NAMALWA (cell line): Measurements from ENCODE around the gene ZBTB38.

Experiments
- DNase-seq: peaks from one replicate; pipeline ENCODE4 v3.0.0-alpha.2; 2015; ENCODE audit warnings: low spot score

ZBTB38 gene

DNA sequence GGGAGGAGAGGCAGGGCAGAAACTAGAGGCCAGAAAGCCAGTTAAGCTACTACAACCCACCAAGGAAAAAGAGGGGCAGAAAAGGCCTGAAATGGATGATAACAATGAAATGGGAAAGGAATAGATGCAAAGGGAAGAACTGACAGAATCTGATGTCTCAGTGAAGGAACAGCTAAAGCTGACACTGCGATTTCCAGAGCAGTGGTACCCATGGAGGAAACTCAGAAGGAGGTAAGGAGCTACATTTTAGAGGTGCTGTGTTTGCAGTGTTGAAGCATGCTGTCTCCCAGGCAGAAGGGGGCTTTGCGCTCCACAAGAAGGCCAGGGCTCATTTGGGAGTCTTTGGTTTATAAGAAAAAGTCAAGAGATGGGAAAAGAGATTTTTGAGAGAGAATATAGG is 38.0 kb downstream of the ZBTB38 start:
- no peak for DNase-seq

DNA sequence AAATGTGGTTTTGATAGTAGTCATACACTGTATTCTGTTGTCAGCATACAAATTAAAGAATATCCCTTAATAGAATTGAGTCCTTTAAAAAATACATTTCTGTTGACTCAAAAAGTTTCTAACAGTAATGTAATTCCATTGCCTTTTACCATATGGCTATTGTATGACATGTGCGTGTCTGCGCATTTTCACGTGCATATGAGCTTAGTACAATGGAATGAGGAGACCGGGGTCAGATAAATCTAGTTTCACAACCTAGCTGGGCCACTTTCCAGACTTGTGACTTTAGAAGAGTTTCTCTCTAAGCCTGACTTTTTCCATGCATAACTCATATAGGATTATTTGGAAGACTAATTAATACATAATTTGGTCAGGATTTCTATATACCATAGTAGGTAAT is 38.7 kb downstream of the ZBTB38 start:
- no peak for DNase-seq

DNA sequence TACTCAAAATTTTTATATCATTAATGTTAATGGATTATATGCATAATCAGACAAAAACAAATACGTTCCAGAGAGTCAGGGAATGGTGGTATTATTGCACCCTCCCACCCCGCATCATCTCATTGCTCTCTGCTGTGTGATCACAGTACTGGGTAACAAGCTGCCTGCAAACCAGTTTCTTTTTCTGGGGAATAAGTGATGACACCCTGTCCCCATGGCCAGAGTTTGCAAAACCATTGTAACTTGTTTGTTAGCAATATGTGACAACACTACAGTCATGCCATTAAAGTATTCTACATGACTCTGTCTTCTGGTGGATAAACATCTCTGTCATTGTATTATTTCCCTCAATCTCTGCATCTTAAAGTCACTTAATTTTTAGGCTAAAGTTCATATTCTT is 39.5 kb downstream of the ZBTB38 start:
- no peak for DNase-seq

- DNase-seq = no peak
Observed at GRCh38 chr3:141408596-141408995, 40.3 kb downstream of the ZBTB38 start.

DNA sequence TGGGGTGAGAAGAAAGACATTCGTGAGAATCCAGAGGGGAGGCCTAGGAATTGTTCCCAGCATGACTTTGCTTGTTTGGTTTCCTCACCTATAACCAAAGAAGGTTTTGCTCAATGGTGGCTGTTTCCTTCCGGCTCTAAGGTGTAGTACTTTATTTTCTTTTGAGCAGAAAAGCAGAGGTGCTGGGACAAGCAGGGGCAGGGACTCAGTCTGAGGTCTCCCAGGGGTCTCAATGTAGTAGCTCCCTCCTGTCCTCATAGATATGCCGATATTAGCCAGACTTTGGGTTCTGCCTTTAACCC is 41.6 kb downstream of the ZBTB38 start:
- DNase-seq = no peak

GRCh38 chr3:141410408-141410807 is 42.1 kb downstream of the ZBTB38 start:
- no peak for DNase-seq

- DNase-seq = no peak
Observed at GRCh38 chr3:141410846-141411245, 42.5 kb downstream of the ZBTB38 start.

- DNase-seq = no peak
Observed at GRCh38 chr3:141411251-141411771, 43.0 kb downstream of the ZBTB38 start.

DNA sequence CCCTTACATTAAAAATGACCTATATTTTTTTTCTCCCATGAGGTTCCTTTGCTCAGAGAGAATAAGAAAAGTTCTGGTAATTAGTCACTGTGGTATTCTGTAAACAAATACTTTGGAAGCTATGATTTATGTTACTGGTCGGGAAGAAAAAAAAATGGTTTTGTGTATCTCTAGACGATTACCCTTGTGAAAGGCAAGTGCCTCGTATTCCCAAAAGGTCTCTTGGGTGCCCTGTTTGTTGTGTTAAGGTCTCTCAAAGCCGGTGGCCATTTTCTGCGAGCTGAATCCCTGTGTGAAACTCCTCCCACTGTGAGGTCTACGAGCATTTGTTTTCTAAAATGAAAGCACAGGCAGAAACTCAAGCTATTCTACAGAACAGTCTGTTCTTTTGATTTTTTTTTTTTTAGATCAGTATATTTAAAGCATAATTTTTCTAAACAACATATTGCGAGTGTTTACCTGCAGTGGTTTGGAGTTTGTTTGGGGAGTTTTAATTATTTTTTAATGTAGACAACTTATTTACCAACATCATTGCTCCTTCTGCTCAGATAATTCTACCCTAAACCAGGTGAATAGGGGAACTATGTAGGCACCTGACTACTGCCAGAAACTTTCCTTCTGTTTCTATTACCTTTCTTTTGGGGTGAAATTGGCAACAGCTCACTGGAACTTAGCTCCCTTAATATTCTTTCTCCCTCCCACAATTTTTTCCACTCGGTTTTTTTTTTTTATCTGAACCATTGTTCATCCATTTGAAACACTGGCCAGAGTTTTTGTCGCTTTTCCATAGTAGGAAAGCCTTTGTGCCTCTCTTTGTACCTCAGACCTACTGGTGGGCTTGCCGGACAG is 44.0 kb downstream of the ZBTB38 start:
- peak; percentile 35 for DNase-seq

GRCh38 chr3:141412936-141413354 is 44.6 kb downstream of the ZBTB38 start:
- no peak for DNase-seq

DNA sequence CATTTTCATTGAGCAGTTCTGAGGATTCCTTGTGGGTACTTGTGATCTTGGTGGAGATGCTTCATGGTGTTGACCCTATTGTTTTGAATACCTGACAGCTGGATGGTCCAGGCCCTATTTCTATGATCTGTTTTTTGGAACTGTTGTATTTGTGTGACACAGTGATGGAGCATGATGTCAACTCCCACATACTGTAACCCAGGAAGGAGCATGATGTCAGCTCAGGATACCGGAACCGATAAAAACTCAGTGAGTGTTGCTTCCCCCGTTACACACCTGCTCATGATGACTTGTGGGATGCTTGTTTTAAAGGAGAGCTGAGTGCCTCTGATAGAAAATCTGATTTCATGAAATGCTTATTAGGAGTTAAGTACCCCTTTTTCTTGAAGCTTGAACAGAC is 45.1 kb downstream of the ZBTB38 start:
- no peak for DNase-seq

GRCh38 chr3:141413801-141414689 is 45.7 kb downstream of the ZBTB38 start:
- no peak for DNase-seq

GRCh38 chr3:141414800-141415462 is 46.6 kb downstream of the ZBTB38 start:
- no peak for DNase-seq

DNA sequence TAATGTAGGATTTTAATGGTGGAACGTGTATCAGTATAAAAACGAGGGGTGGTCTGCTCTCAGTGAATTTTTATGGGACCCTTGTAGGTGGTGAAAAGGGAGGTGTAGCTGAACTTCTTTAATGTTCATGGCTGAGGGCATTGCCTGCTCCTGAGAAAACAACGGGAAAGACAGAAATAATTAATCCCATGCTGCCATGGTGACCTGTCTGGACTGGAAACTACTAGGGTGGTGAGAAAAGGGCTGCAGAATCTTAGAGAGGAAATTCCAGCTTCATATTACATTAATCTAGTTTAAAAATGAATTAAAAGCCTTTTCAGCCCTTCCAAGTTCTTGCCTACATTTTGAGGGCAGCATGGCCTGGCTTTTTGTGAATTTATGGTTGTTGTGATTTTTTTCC is 47.6 kb downstream of the ZBTB38 start:
- no peak for DNase-seq
